ENCODE measurements around the gene AGAP1. TPM values are rescaled to one million over a fixed set of nuclear protein-coding genes. Genes with fewer than 3 reads are reported as not detected.

Gene AGAP1
- total and polyA plus RNA-seq, 4 donors, result 2.0 to 8.5 (median 5.4) TPM

DNA sequence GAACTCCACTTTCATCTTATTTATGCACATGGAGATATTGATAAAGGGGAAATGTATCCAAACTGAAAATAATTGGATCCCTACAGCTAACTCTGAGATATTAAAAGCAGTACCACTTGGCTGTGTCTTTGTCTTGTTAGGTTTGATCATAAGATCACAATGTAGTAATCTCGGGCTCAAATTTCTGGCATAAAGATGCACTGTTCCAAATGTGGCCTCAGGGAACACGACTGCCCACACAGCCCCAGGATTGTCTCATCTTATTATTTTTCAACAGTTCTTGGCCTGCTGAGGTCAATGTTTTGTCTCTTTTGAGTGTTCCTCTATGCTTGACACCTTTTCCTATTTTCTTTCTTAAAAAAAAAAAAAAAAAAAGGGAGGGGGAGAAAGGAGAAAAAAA is 560.3 kb downstream of the AGAP1 start:
- no peak for TF ChIP-seq NR2F2 (IDR thresholded peaks at IDR 0.05)
- TF ChIP-seq HNF4A (conservative IDR thresholded peaks at IDR 0.05), result no peak
- no peak for TF ChIP-seq JUND (IDR thresholded peaks at IDR 0.05)
- TF ChIP-seq, protein P1, sequence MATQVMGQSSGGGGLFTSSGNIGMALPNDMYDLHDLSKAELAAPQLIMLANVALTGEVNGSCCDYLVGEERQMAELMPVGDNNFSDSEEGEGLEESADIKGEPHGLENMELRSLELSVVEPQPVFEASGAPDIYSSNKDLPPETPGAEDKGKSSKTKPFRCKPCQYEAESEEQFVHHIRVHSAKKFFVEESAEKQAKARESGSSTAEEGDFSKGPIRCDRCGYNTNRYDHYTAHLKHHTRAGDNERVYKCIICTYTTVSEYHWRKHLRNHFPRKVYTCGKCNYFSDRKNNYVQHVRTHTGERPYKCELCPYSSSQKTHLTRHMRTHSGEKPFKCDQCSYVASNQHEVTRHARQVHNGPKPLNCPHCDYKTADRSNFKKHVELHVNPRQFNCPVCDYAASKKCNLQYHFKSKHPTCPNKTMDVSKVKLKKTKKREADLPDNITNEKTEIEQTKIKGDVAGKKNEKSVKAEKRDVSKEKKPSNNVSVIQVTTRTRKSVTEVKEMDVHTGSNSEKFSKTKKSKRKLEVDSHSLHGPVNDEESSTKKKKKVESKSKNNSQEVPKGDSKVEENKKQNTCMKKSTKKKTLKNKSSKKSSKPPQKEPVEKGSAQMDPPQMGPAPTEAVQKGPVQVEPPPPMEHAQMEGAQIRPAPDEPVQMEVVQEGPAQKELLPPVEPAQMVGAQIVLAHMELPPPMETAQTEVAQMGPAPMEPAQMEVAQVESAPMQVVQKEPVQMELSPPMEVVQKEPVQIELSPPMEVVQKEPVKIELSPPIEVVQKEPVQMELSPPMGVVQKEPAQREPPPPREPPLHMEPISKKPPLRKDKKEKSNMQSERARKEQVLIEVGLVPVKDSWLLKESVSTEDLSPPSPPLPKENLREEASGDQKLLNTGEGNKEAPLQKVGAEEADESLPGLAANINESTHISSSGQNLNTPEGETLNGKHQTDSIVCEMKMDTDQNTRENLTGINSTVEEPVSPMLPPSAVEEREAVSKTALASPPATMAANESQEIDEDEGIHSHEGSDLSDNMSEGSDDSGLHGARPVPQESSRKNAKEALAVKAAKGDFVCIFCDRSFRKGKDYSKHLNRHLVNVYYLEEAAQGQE (IDR thresholded peaks at IDR 0.05), result no peak
- TF ChIP-seq, protein P2, sequence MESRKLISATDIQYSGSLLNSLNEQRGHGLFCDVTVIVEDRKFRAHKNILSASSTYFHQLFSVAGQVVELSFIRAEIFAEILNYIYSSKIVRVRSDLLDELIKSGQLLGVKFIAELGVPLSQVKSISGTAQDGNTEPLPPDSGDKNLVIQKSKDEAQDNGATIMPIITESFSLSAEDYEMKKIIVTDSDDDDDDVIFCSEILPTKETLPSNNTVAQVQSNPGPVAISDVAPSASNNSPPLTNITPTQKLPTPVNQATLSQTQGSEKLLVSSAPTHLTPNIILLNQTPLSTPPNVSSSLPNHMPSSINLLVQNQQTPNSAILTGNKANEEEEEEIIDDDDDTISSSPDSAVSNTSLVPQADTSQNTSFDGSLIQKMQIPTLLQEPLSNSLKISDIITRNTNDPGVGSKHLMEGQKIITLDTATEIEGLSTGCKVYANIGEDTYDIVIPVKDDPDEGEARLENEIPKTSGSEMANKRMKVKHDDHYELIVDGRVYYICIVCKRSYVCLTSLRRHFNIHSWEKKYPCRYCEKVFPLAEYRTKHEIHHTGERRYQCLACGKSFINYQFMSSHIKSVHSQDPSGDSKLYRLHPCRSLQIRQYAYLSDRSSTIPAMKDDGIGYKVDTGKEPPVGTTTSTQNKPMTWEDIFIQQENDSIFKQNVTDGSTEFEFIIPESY (IDR thresholded peaks at IDR 0.05), result no peak
- TF ChIP-seq, protein P3, sequence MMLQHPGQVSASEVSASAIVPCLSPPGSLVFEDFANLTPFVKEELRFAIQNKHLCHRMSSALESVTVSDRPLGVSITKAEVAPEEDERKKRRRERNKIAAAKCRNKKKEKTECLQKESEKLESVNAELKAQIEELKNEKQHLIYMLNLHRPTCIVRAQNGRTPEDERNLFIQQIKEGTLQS (IDR thresholded peaks at IDR 0.05), result no peak
- TF ChIP-seq, protein P4, sequence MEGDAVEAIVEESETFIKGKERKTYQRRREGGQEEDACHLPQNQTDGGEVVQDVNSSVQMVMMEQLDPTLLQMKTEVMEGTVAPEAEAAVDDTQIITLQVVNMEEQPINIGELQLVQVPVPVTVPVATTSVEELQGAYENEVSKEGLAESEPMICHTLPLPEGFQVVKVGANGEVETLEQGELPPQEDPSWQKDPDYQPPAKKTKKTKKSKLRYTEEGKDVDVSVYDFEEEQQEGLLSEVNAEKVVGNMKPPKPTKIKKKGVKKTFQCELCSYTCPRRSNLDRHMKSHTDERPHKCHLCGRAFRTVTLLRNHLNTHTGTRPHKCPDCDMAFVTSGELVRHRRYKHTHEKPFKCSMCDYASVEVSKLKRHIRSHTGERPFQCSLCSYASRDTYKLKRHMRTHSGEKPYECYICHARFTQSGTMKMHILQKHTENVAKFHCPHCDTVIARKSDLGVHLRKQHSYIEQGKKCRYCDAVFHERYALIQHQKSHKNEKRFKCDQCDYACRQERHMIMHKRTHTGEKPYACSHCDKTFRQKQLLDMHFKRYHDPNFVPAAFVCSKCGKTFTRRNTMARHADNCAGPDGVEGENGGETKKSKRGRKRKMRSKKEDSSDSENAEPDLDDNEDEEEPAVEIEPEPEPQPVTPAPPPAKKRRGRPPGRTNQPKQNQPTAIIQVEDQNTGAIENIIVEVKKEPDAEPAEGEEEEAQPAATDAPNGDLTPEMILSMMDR (IDR thresholded peaks at IDR 0.05; ENCODE audit: low read depth, low read length, missing input control), result no peak
- no peak for TF ChIP-seq FOXA2 (IDR thresholded peaks at IDR 0.05)
- no peak for TF ChIP-seq GABPA (IDR thresholded peaks at IDR 0.05 in 1 of 2, conservative IDR thresholded peaks at IDR 0.05 in 1 of 2)
- Histone ChIP-seq H3K9me3 (ENCODE audit: control insufficient read depth in 4 of 4, low read length in 3 of 4) (peaks cover 0 to 5% (median 1%) of the 10 kb centered on the region in 4 donors), H3K4me3 (ENCODE audit: low read depth in 1 of 3, low read length in 3 of 3) (no peak overlapping the region), H3K27me3 (ENCODE audit: control insufficient read depth in 4 of 4, insufficient read depth in 4 of 4, low read length in 3 of 4) (no peaks in the 10 kb centered on the region), H3K27ac (ENCODE audit: low read depth in 1 of 2, low read length in 2 of 2) (no peak overlapping the region), H3K9ac (ENCODE audit: low read depth in 1 of 2, low read length in 2 of 2) (no peak overlapping the region), H3K4me1 (ENCODE audit: control insufficient read depth in 4 of 4, insufficient read depth in 4 of 4, low read length in 3 of 4) (no peaks in the 10 kb centered on the region), H3K36me3 (ENCODE audit: control insufficient read depth in 4 of 4, insufficient read depth in 3 of 4, low read depth in 1 of 4, low read length in 3 of 4) (peaks cover 0 to 4% (median under 1%) of the 10 kb centered on the region in 4 donors)
- no peak for DNase-seq (ENCODE audit: low spot score)
- 89% methylated on average over 2 of the region's 2 CpGs for WGBS

DNA sequence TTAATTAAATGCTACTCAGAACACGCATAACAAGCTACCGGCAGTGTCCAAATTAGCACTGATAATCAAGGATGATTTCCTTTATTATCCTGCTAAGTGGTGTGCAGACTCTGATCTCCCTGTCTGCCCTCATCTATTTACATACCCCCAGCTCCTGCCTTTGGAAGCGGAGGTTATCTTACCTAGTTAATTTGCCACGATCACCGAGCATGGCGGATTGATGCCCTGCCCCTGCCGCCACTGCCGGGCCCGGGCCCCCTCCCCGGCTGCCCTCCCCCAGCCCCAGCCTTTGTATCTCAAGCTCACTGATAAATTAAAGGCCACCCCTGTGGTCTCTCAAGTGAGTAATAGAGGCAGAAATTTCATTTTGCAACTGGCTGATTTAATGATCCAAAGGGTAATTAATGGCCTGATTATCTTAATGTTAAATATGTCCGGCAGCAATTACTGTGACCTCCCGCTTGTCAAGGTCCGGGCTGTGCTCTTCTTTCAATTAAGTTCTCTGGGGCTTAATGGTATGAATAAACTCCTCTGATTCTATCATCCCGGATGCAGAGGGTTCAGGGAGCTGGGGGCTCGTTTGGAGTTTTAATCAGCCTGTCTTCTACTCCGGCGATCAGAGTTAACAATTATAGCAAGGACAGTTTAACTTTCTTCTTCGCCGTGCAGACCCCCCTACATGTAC is 560.9 kb downstream of the AGAP1 start:
- no peak for DNase-seq (ENCODE audit: low spot score)
- no peaks in the 10 kb centered on the region for H3K27me3 ChIP-seq (ENCODE audit: control insufficient read depth in 4 of 4, insufficient read depth in 4 of 4, low read length in 3 of 4)
- H3K9ac ChIP-seq (ENCODE audit: low read depth in 1 of 2, low read length in 2 of 2), result no peak overlapping the region
- no peak overlapping the region for H3K27ac ChIP-seq (ENCODE audit: low read depth in 1 of 2, low read length in 2 of 2)
- peaks cover 0 to 2% (median 0%) of the 10 kb centered on the region in 4 donors for H3K36me3 ChIP-seq (ENCODE audit: control insufficient read depth in 4 of 4, insufficient read depth in 3 of 4, low read depth in 1 of 4, low read length in 3 of 4)
- WGBS, result 79% methylated on average over 19 of the region's 19 CpGs
- peaks cover 0 to 5% (median 1%) of the 10 kb centered on the region in 4 donors for H3K9me3 ChIP-seq (ENCODE audit: control insufficient read depth in 4 of 4, low read length in 3 of 4)
- H3K4me1 ChIP-seq (ENCODE audit: control insufficient read depth in 4 of 4, insufficient read depth in 4 of 4, low read length in 3 of 4), result no peaks in the 10 kb centered on the region
- H3K4me3 ChIP-seq (ENCODE audit: low read depth in 1 of 3, low read length in 3 of 3), result no peak overlapping the region
- TF ChIP-seq, protein P4 (IDR thresholded peaks at IDR 0.05; ENCODE audit: low read depth, low read length, missing input control), result no peak
- TF ChIP-seq YY1 (IDR thresholded peaks at IDR 0.05), result no peak
- TF ChIP-seq JUND (IDR thresholded peaks at IDR 0.05), result no peak
- TF ChIP-seq GABPA (IDR thresholded peaks at IDR 0.05 in 1 of 2, conservative IDR thresholded peaks at IDR 0.05 in 1 of 2), result no peak
- TF ChIP-seq, protein P1 (IDR thresholded peaks at IDR 0.05), result no peak
- TF ChIP-seq SP1 (IDR thresholded peaks at IDR 0.05), result no peak
- no peak for TF ChIP-seq HNF4A (conservative IDR thresholded peaks at IDR 0.05)
- no peak for TF ChIP-seq FOXA1 (IDR thresholded peaks at IDR 0.05)
- TF ChIP-seq, protein P2 (IDR thresholded peaks at IDR 0.05), result no peak
- no peak for TF ChIP-seq RXRA (IDR thresholded peaks at IDR 0.05)

Data from liver (tissue), 9 donors.